OCI-LY3 (cell line): ENCODE data around the gene CA7.

Experiments used
- EZH2phosphoT487 ChIP-seq: fragments of 200-600 bp; shearing (Covaris generic); IDR thresholded peaks from 2 replicates; pipeline ENCODE4 v1.6.1; 2018; ENCODE audit warnings: antibody characterized with exemption, mixed run types, low read depth
- TF ChIP-seq, protein P1 (sequence below): fragments of 200-600, 300-600 bp; sonication (generic); IDR thresholded peaks from 2 replicates; pipeline ENCODE4 v1.5.1; 2014; ENCODE audit warnings: antibody characterized with exemption, low read length, low read depth

DNA sequence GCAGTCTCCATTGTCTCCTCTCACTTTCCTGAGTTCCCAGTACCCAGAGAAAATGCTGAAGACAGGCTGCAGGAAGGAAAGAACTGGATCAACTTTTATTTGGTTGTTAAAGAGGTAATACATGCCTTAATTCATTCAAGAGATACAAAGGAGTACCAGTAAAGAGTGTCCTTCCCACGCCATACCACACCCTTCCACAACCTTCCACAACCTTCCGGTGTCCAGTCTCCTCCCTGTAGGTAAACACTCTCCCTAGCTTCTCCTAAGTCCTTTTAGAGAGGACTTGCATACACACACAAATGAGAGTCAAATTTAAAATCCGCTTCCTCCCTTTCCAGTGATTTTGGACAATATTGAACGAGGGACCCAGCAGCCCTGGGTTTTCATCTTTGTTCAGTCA, 2.8 kb upstream of the CA7 start:
- TF ChIP-seq, protein P1, sequence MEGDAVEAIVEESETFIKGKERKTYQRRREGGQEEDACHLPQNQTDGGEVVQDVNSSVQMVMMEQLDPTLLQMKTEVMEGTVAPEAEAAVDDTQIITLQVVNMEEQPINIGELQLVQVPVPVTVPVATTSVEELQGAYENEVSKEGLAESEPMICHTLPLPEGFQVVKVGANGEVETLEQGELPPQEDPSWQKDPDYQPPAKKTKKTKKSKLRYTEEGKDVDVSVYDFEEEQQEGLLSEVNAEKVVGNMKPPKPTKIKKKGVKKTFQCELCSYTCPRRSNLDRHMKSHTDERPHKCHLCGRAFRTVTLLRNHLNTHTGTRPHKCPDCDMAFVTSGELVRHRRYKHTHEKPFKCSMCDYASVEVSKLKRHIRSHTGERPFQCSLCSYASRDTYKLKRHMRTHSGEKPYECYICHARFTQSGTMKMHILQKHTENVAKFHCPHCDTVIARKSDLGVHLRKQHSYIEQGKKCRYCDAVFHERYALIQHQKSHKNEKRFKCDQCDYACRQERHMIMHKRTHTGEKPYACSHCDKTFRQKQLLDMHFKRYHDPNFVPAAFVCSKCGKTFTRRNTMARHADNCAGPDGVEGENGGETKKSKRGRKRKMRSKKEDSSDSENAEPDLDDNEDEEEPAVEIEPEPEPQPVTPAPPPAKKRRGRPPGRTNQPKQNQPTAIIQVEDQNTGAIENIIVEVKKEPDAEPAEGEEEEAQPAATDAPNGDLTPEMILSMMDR, result no peak
- no peak for TF ChIP-seq EZH2phosphoT487
